A673 (cell line): Measurements from ENCODE around the gene DHDH. TPM values are rescaled to one million over a fixed set of nuclear protein-coding genes. Genes with fewer than 3 reads are reported as not detected.

Experiments
- BruUV-seq: library from RNA; stranded (reverse); fragments of 400-500 nt; replicated peaks from 2 replicates; lab custom pipeline; 2021; lab: Mats Ljungman, UMichigan
- CTCF ChIA-PET: fragments of 300-600 bp; sonication (Branson Sonifier 250); formaldehyde crosslinking; loops from one replicate; lab custom pipeline; 2022; ENCODE audit warnings: antibody characterized with exemption; lab: Charles Lee
- POLR2A ChIA-PET: fragments of 300-600 bp; sonication (Branson Sonifier 250); formaldehyde crosslinking; loops from one replicate; lab custom pipeline; 2022; ENCODE audit warnings: antibody characterized with exemption; ENCODE audit not compliant: low non-redundant PET; lab: Charles Lee
- DNase-seq: peaks from one replicate; pipeline ENCODE4 v3.0.0-alpha.2; 2015; ENCODE audit warnings: low spot score
- H3K27ac ChIP-seq: fragments of 200-600 bp; sonication (generic); 2 replicates; pipeline ENCODE4 v1.5.1; 2016; ENCODE audit warnings: mixed run types, low read depth, mild to moderate bottlenecking, mixed read lengths, antibody characterized with exemption, low read length; ENCODE audit not compliant: poor library complexity, severe bottlenecking
- H3K27me3 ChIP-seq: fragments of 200-600 bp; sonication (generic); replicated peaks from 2 replicates; pipeline ENCODE4 v1.6.1; 2017; ENCODE audit warnings: mixed run types, low read depth, mild to moderate bottlenecking, mixed read lengths, antibody characterized with exemption, low read length; ENCODE audit not compliant: insufficient read depth, poor library complexity
- H3K36me3 ChIP-seq: fragments of 200-600 bp; sonication (generic); 2 replicates; pipeline ENCODE4 v1.6.1; 2016; ENCODE audit warnings: mixed run types, mild to moderate bottlenecking, mixed read lengths, antibody characterized with exemption, low read length; ENCODE audit not compliant: insufficient read depth, poor library complexity, severe bottlenecking
- H3K4me1 ChIP-seq: fragments of 200-600 bp; sonication (generic); 2 replicates; pipeline ENCODE4 v1.6.1; 2017; ENCODE audit warnings: mixed run types, mild to moderate bottlenecking, mixed read lengths, antibody characterized with exemption, low read length; ENCODE audit not compliant: insufficient read depth, poor library complexity, severe bottlenecking
- H3K4me3 ChIP-seq: fragments of 200-600 bp; sonication (generic); 2 replicates; pipeline ENCODE4 v1.5.1; 2016; ENCODE audit warnings: low read depth, mixed run types, mild to moderate bottlenecking, mixed read lengths, low read length; ENCODE audit not compliant: poor library complexity, severe bottlenecking
- H3K9me3 ChIP-seq: fragments of 200-600 bp; sonication (generic); 2 replicates; pipeline ENCODE4 v1.6.1; 2016; ENCODE audit warnings: mixed run types, low read depth, mild to moderate bottlenecking, mixed read lengths, antibody characterized with exemption, low read length; ENCODE audit not compliant: poor library complexity, severe bottlenecking
- EZH2 ChIP-seq: fragments of 200-600 bp; sonication (generic); IDR thresholded peaks from 2 replicates; pipeline ENCODE4 v1.6.1; 2017; ENCODE audit warnings: borderline replicate concordance, low read depth, mild to moderate bottlenecking, mixed read lengths, antibody characterized with exemption, low read length; ENCODE audit not compliant: poor library complexity, severe bottlenecking
- intact Hi-C: fragments of 100-400 bp; cut with micrococcal nuclease; formaldehyde crosslinking; loops from one replicate; pipeline ENCODE4 v1.10.0; 2022; ENCODE audit not compliant: unreplicated experiment
- total RNA-seq: library from RNA; stranded (reverse); gene quantifications from 2 replicates; pipeline ENCODE4 v1.2.3, GENCODE V29; 2021
- TF ChIP-seq, protein P1 (sequence below): fragments of 300-800, 200-600 bp; sonication (generic); conservative IDR thresholded peaks from 2 replicates; pipeline ENCODE4 v1.5.1; 2017; ENCODE audit warnings: low read depth, mild to moderate bottlenecking, antibody characterized with exemption, low read length, moderate library complexity, mixed read lengths

Gene DHDH
- total RNA-seq, 1 experiment from 2014 or later, result not detected

DNA sequence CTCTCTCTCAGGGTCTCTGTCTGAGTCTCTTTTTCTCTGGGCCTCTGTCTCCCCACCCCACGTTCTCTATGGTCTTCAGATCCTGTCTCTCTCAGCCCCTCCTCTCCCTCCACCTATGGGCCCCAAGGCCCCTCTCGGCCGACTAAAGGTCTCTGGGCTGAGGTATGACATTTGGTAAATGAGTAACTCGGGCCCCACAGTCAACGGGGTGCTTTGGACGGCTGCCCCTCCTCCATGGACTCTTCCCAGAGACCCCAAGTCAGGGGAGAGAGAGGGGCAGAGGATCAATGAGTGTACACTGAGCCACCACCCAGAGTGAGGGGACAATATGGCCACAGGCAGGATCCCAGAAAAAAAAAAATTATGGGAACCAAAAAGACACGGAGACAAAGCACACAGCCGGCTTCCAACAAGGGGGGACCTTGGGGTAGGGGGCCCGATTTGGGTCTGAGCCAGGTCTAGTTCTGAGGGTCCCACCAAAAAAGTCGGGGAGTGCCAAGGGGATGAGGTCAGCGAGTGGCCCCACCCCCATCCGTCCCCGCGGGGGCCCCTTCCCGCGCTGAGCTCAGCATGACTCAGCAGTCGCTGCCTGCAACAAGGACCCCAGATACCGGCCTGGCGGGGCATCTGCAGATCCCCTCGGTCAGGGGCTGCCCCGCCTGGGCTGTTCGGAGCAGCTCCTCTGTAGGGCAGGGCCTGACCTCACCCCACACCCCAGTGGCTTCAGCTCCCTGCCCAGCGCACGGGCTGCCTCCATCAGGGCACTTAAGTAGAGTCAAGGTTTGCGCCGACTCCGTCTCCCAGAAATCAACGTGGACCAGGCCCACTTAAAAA lies 30.1 kb downstream of the DHDH start:
- DNase-seq, result peak; percentile 69
- peaks cover 12% of the 10 kb centered on the region for H3K36me3 ChIP-seq
- peak overlapping the region; percentile 95 for H3K27ac ChIP-seq
- intact Hi-C loops, result loop anchor here (10.0 kb wide), 2 partner anchors 89 to 319 kb away; partner anchors contain the start of genes CA11 and PPP1R15A
- H3K9me3 ChIP-seq, result no peaks in the 10 kb centered on the region
- peaks cover 31% of the 10 kb centered on the region for H3K4me1 ChIP-seq
- BruUV-seq, result no TSS peak
- no peaks in the 10 kb centered on the region for H3K27me3 ChIP-seq
- ChIA-PET CTCF (no interaction called here), POLR2A (interaction anchor here (0.6 kb wide), 1 partner anchor 9 kb away, joined by 3 read pairs; the partner anchor contains the start of gene BAX)
- TF ChIP-seq, protein P1, sequence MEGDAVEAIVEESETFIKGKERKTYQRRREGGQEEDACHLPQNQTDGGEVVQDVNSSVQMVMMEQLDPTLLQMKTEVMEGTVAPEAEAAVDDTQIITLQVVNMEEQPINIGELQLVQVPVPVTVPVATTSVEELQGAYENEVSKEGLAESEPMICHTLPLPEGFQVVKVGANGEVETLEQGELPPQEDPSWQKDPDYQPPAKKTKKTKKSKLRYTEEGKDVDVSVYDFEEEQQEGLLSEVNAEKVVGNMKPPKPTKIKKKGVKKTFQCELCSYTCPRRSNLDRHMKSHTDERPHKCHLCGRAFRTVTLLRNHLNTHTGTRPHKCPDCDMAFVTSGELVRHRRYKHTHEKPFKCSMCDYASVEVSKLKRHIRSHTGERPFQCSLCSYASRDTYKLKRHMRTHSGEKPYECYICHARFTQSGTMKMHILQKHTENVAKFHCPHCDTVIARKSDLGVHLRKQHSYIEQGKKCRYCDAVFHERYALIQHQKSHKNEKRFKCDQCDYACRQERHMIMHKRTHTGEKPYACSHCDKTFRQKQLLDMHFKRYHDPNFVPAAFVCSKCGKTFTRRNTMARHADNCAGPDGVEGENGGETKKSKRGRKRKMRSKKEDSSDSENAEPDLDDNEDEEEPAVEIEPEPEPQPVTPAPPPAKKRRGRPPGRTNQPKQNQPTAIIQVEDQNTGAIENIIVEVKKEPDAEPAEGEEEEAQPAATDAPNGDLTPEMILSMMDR, result no peak
- no peak for TF ChIP-seq EZH2
- no peak overlapping the region for H3K4me3 ChIP-seq

DNA sequence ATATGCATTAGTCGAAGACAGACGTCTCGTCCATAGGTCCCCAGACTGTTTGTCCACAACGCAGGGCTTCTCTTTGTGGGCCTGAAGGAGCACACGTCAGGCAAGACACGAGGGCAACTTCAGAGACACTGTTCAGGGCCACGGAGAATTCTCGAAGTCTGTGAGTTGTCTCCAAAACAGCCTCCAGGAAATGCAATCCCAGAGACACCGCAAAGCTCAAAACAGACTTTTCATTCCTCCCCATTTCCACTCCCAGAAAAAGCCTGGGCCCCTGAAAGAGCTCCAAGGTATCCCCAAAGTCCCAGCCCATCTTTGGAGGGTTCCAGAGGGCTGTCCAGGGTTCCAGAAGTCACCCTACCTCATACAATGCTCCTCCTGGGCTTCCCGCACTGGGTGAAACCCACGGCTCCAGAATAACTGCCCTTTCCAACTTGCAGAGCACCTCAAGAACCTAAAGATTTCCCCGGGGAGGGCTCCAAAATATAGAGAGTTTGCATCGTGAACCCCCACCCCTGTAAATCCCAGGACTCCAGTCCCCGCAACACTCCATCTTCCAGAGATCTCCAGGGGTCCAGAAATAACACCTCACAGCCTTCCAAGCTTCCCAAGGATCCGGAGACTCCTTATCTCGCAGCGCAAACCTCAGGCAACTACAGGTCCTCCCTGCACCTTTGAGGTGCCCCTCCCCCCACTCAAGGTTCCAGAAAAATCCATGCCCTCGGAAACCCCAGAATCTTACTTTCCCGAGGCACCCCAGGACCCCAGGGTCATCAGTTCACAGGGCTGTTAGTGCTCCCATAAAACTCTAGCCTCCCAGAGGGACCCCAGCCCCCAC lies 30.9 kb downstream of the DHDH start:
- peaks cover 18% of the 10 kb centered on the region for H3K36me3 ChIP-seq
- peak; percentile 49 for DNase-seq
- intact Hi-C loops, result loop anchor here (10.0 kb wide), 2 partner anchors 90 to 320 kb away; partner anchors contain the start of genes CA11 and PPP1R15A
- H3K27ac ChIP-seq, result peak overlapping the region; percentile 95
- ChIA-PET CTCF (no interaction called here), POLR2A (interaction anchor here (0.5 to 0.6 kb wide), 2 partner anchors 10 to 321 kb away, joined by 3 to 7 read pairs; partner anchors contain the start of gene BAX)
- TF ChIP-seq EZH2, result no peak
- TF ChIP-seq, protein P1, result no peak
- TSS peak; percentile 47 for BruUV-seq
- H3K4me1 ChIP-seq, result peaks cover 35% of the 10 kb centered on the region
- no peaks in the 10 kb centered on the region for H3K9me3 ChIP-seq
- H3K4me3 ChIP-seq, result no peak overlapping the region
- H3K27me3 ChIP-seq, result no peaks in the 10 kb centered on the region

DNA sequence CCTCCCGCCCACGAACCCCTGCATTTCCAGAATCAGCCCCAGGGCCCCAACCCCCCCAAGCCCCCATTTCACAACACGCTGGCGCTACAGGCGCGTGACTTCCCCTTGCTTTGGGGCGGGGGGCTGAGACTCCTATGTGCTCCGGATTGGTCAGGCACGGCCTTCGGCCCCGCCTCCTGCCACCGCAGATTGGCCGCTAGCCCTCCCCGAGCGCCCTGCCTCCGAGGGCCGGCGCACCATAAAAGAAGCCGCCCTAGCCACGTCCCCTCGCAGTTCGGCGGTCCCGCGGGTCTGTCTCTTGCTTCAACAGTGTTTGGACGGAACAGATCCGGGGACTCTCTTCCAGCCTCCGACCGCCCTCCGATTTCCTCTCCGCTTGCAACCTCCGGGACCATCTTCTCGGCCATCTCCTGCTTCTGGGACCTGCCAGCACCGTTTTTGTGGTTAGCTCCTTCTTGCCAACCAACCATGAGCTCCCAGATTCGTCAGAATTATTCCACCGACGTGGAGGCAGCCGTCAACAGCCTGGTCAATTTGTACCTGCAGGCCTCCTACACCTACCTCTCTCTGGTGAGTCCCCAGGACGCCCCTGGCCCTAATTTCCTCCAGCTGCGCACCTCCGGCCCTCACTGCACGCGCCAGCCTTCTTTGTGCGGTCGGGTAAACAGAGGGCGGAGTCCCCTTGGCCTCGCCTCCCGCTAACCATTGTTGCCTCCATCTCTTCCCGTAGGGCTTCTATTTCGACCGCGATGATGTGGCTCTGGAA lies 31.7 kb downstream of the DHDH start, which contains the start of gene FTL:
Gene FTL (plus strand): TSS at position 270 of the 766 bp plus-strand sequence. CDS start 199 bp downstream, at position 469.
- peak within 1 kb of the TSS; percentile 95 for H3K27ac ChIP-seq
- no peaks in the 10 kb centered on the region for H3K9me3 ChIP-seq
- peaks cover 21% of the 10 kb centered on the region for H3K36me3 ChIP-seq
- TF ChIP-seq, protein P1, result no peak
- ChIA-PET POLR2A (interaction anchor here (0.6 kb wide), 2 partner anchors 15 to 155 kb away, joined by 3 to 4 read pairs; no protein-coding TSS in a partner anchor), CTCF (no interaction called here)
- H3K4me1 ChIP-seq, result peaks cover 42% of the 10 kb centered on the region
- H3K4me3 ChIP-seq, result peak within 1 kb of the TSS; percentile 77
- H3K27me3 ChIP-seq, result no peaks in the 10 kb centered on the region
- peak; percentile 97 for DNase-seq
- BruUV-seq, result no TSS peak
- intact Hi-C loops, result loop anchor here (10.0 kb wide), 2 partner anchors 90 to 320 kb away; partner anchors contain the start of genes CA11 and PPP1R15A
